GM19238 (cell line): Measurements from ENCODE around the gene ACADVL.

ENCODE experiments used
- DNase-seq: peaks from one replicate; pipeline ENCODE4 v3.0.0; 2011; ENCODE audit warnings: low spot score; ENCODE audit not compliant: insufficient read length

ACADVL gene

GRCh38 chr17:7216242-7217112, 3.3 kb upstream of the ACADVL start:
- no peak for DNase-seq

- DNase-seq: no peak
Observed at GRCh38 chr17:7217113-7217987, 2.4 kb upstream of the ACADVL start.

- DNase-seq: no peak
Observed at GRCh38 chr17:7218166-7218565, 1.6 kb upstream of the ACADVL start.

- DNase-seq: no peak
Observed at GRCh38 chr17:7218758-7219157, 980 bp upstream of the ACADVL start.

- no peak for DNase-seq
Observed at GRCh38 chr17:7219229-7219811, 418 bp upstream of the ACADVL start.

- DNase-seq: peak; percentile 70
Observed at GRCh38 chr17:7220593-7221277, 997 bp downstream of the ACADVL start.

GRCh38 chr17:7221278-7222092, 1.7 kb downstream of the ACADVL start:
- DNase-seq: no peak

GRCh38 chr17:7222093-7222971, 2.6 kb downstream of the ACADVL start:
- DNase-seq: no peak

GRCh38 chr17:7222972-7223292, 3.2 kb downstream of the ACADVL start:
- DNase-seq: no peak

GRCh38 chr17:7223375-7223774, 3.6 kb downstream of the ACADVL start:
- DNase-seq: no peak

GRCh38 chr17:7224110-7224509, 4.4 kb downstream of the ACADVL start:
- no peak for DNase-seq

- DNase-seq: no peak
Observed at GRCh38 chr17:7224661-7225111, 4.9 kb downstream of the ACADVL start.

GRCh38 chr17:7225711-7226331, 6.1 kb downstream of the ACADVL start:
- no peak for DNase-seq

- DNase-seq: no peak
Observed at GRCh38 chr17:7226721-7227710, 7.3 kb downstream of the ACADVL start.

- no peak for DNase-seq
Observed at GRCh38 chr17:7228920-7229319, 9.2 kb downstream of the ACADVL start.

- no peak for DNase-seq
Observed at GRCh38 chr17:7229504-7229903, 9.8 kb downstream of the ACADVL start.

GRCh38 chr17:7232114-7232513, 12.4 kb downstream of the ACADVL start:
- DNase-seq: no peak

- no peak for DNase-seq
Observed at GRCh38 chr17:7233701-7234082, 14.0 kb downstream of the ACADVL start.
